K562 (cell line): Measurements from ENCODE around the gene PPP1CA. TPM values are rescaled to one million over a fixed set of nuclear protein-coding genes. Genes with fewer than 3 reads are reported as not detected.

Source experiments
- ATAC-seq: fragments of 200-7000 bp; cut with Tn5 transposase; 3 replicates; pipeline ENCODE4 v1.9.1; 2020; ENCODE audit warnings: moderate library complexity
- BruUV-seq: library from RNA; stranded (reverse); fragments of 400-500 nt; replicated peaks from 2 replicates; lab custom pipeline; 2021; lab: Mats Ljungman, UMichigan
- CTCF ChIA-PET: fragments of 300-600 bp; formaldehyde crosslinking; extraction: SDS; loops from one replicate; lab custom pipeline; 2021; ENCODE audit warnings: low intra/inter-chr PET ratio; lab: Yijun Ruan, JAX
- POLR2A ChIA-PET: fragments of 300-600, 350-650 bp; sonication (Branson Sonifier 250); formaldehyde crosslinking; extraction: SDS; loops from one replicate; lab custom pipeline; 2021; ENCODE audit warnings: antibody characterized with exemption, inconsistent platforms; lab: Yijun Ruan, JAX
- DNase-seq, 4 experiments: peaks; one replicate each; pipeline versions ENCODE4 v3.0.0 to v3.0.0-alpha.2; 2011 to 2018; ENCODE audit warnings: low spot score in 3 of 4, mixed read lengths in 3 of 4; ENCODE audit errors: extremely low read depth in 1 of 4
- FAIRE-seq: peaks from 2 replicates; lab custom pipeline; 2011; peaks lifted over from hg19 to GRCh38; lab: Jason Lieb, UNC
- H2AFZ ChIP-seq: 2 replicates; pipeline ENCODE4 v1.6.0; 2011; ENCODE audit warnings: low read depth, low read length, control low read depth, inconsistent platforms
- H3K27ac ChIP-seq: fragments of 200-600 bp; 3 replicates; pipeline ENCODE4 v1.8.0; 2011; ENCODE audit warnings: low read depth, mild to moderate bottlenecking, control low read depth, inconsistent platforms, low read length, moderate library complexity, mixed read lengths; ENCODE audit errors: extremely low read depth
- H3K27me3 ChIP-seq, 2 experiments: fragments of 300-600 bp in 1 of 2; 2 replicates in 1 of 2; 3 replicates in 1 of 2; pipeline versions ENCODE4 v1.6.0 to v1.8.0; 2011; ENCODE audit warnings: inconsistent platforms in 2 of 2, low read length in 2 of 2, mild to moderate bottlenecking in 1 of 2, mixed read lengths in 1 of 2, moderate library complexity in 1 of 2; ENCODE audit not compliant: control insufficient read depth in 2 of 2, insufficient read depth in 2 of 2
- H3K36me3 ChIP-seq: fragments of 300-600 bp; 3 replicates; pipeline ENCODE4 v1.8.0; 2011; ENCODE audit warnings: mild to moderate bottlenecking, low read length, inconsistent platforms; ENCODE audit not compliant: control insufficient read depth, insufficient read depth
- H3K4me1 ChIP-seq, 2 experiments: fragments of 200-600 bp in 1 of 2; replicated peaks in 1 of 2; 2 replicates in 1 of 2; 3 replicates in 1 of 2; pipeline versions ENCODE4 v1.5.1 to v1.8.0; 2011; ENCODE audit warnings: inconsistent platforms in 2 of 2, low read length in 2 of 2, mild to moderate bottlenecking in 1 of 2, mixed read lengths in 1 of 2, moderate library complexity in 1 of 2; ENCODE audit not compliant: control insufficient read depth in 2 of 2, insufficient read depth in 2 of 2
- H3K4me2 ChIP-seq: 2 replicates; pipeline ENCODE4 v1.6.1; 2011; ENCODE audit warnings: low read length, control low read depth, inconsistent platforms, mixed read lengths; ENCODE audit not compliant: insufficient read depth
- H3K4me3 ChIP-seq: fragments of 200-600 bp; sonication (generic), shearing (Covaris generic); 2 replicates; pipeline ENCODE4 v1.5.1; 2016; ENCODE audit warnings: control low read depth, inconsistent platforms
- H3K79me2 ChIP-seq: fragments of 200-600 bp; 3 replicates; pipeline ENCODE4 v1.8.0; 2011; ENCODE audit warnings: low read length, inconsistent platforms; ENCODE audit not compliant: control insufficient read depth, insufficient read depth
- H3K9ac ChIP-seq, 2 experiments: 2 replicates each; pipeline versions ENCODE4 v1.6.0 to v1.6.1; 2011; ENCODE audit warnings: low read depth in 2 of 2, low read length in 2 of 2, control low read depth in 1 of 2, inconsistent platforms in 1 of 2, mild to moderate bottlenecking in 1 of 2, mixed read lengths in 1 of 2; ENCODE audit not compliant: insufficient read depth in 1 of 2
- H3K9me1 ChIP-seq: one replicate; pipeline ENCODE4 v1.6.0; 2011; ENCODE audit warnings: inconsistent platforms, mild to moderate bottlenecking, low read length, moderate library complexity; ENCODE audit not compliant: control insufficient read depth, insufficient read depth
- H3K9me3 ChIP-seq: replicated peaks from 2 replicates; pipeline ENCODE4 v1.5.1; 2011; ENCODE audit warnings: low read depth, low read length, inconsistent platforms; ENCODE audit not compliant: control insufficient read depth, insufficient read depth
- H4K20me1 ChIP-seq: replicated peaks from 2 replicates; pipeline ENCODE4 v1.6.1; 2011; ENCODE audit warnings: low read length, inconsistent platforms, mixed read lengths; ENCODE audit not compliant: control insufficient read depth, insufficient read depth
- WGBS: fragments of 100-300 bp; shearing (Covaris generic); methylation state at CpG from one replicate; pipeline ENCODE4 v1.1.6; 2016; ENCODE audit warnings: low coverage, mixed read lengths; ENCODE audit not compliant: insufficient coverage; ENCODE audit errors: missing lambda C conversion rate; 5-methylcytosine and 5-hydroxymethylcytosine counted together
- in situ Hi-C: fragments of 300-500 bp; cut with MboI; formaldehyde crosslinking; loops from 4 replicates; pipeline ENCODE4 v1.15.0; 2018; ENCODE audit warnings: inconsistent platforms, mixed read lengths
- intact Hi-C: fragments of 100-400 bp; cut with micrococcal nuclease; formaldehyde crosslinking; loops from 2 replicates; pipeline ENCODE4 v1.14.2; 2022
- polyA plus RNA-seq, 8 experiments: library from polyadenylated mRNA; depleted of rRNA in 4 of 8; stranded (reverse) in 5 of 8; unstranded in 3 of 8; fragments of >200 nt; fragmentation: Nextera tagmentation in 2 of 8; fragmentation: Illumina TruSeq in 1 of 8; extraction: Ambion mirVana in 2 of 8; extraction: Trizol in 1 of 8; gene quantifications; 2 replicates each; pipeline versions ENCODE4 v1.2.1 to v1.2.3, GENCODE V29; 2011 to 2014; ENCODE audit warnings: inconsistent platforms in 1 of 8, missing spikeins in 1 of 8
- total RNA-seq, 7 experiments: library from RNA; depleted of rRNA in 6 of 7; stranded (reverse); fragments of >200 nt in 6 of 7; fragmentation: Illumina TruSeq in 2 of 7; extraction: Trizol in 2 of 7; gene quantifications; 2 replicates each; pipeline versions ENCODE4 v1.2.1 to v1.2.3, GENCODE V29; 2011 to 2021; ENCODE audit warnings: low replicate concordance in 1 of 7
- TF ChIP-seq, protein P1 (sequence below), 2 experiments: fragments of 250-450 bp in 1 of 2; fragments of 450-650 bp in 1 of 2; sonication (Bioruptor Pico) in 1 of 2; IDR thresholded peaks; 2 replicates each; pipeline versions ENCODE4 v1.6.1 to v1.8.0; 2016 to 2021; ENCODE audit warnings: mild to moderate bottlenecking in 2 of 2, moderate library complexity in 2 of 2, missing compliant biosample characterization in 1 of 2, missing genetic modification characterization in 1 of 2
- TF ChIP-seq, protein P2 (sequence below), 2 experiments: IDR thresholded peaks in 1 of 2; conservative IDR thresholded peaks in 1 of 2; 2 replicates each; pipeline ENCODE4 v1.6.1; 2016; ENCODE audit warnings: low read depth in 2 of 2, mild to moderate bottlenecking in 1 of 2, missing compliant biosample characterization in 1 of 2, missing genetic modification characterization in 1 of 2, moderate library complexity in 1 of 2
- TF ChIP-seq, protein P3 (sequence below): fragments of 450-650 bp; IDR thresholded peaks from 2 replicates; pipeline ENCODE4 v1.6.1; 2016; ENCODE audit warnings: low read depth

The PPP1CA gene
- total and polyA plus RNA-seq, 9 of the 15 experiments (the other 6 are each of a cell fraction or from before 2014, with no cell fraction given), result 18.2 to 242 (median 188) TPM

DNA sequence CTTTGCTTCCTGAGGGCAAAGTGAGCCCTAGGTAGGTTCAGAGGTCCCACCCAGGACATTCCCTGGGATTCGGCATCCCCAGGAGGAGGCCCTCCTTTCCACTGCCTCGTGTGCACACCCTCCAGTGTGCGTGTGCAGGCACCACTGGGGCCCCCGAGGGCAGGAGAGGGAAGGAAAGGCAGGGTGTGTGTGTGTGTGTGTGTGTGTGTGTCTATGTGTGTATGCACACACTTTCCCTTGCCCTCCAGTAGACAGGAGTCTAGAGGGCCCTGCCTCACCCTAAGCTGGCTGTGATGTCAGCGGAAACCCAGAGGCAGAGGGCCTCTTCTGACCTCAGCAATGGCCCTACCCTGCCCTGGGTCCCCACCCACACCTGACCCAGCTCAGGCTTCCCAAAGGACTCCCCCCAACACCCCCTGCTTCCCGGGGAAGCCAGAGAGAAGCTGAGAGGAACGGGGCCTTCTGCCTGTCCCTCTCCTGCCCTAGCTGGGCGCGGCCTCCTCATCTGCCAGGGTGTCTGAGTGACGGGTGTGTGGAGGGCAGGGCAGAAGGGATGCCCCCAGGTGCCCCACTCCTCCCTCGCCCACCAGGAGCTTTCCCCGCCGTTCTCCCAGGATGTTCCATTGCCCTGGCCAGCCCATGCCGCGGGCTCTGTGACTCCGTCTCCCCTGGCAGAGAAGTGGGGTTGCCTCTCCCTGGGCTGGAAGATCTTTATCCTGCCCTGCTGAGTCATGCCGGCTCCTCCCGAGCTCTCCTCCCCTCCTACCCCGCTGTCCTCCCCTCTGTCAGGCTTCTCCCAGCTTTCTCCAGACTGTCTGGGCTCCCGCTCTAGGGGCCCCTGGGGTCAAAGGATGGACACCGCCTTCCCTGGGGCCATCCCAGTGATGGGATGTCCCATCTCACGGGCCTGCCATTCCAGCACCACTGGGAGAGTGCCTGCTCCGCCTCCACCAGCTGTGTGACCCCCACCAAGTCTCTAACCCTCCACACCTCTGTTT is 22.3 kb downstream of the PPP1CA start (continued):
- TF ChIP-seq, protein P1, sequence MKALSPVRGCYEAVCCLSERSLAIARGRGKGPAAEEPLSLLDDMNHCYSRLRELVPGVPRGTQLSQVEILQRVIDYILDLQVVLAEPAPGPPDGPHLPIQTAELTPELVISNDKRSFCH (CRISPR knock-in tag; IDR thresholded peaks at IDR 0.05), result no peak
- TF ChIP-seq, protein P1 (tag; IDR thresholded peaks at IDR 0.05), result 0 out of 2 replicates have a peak, but pooled peaks have one; percentile 44
- TF ChIP-seq, protein P2, sequence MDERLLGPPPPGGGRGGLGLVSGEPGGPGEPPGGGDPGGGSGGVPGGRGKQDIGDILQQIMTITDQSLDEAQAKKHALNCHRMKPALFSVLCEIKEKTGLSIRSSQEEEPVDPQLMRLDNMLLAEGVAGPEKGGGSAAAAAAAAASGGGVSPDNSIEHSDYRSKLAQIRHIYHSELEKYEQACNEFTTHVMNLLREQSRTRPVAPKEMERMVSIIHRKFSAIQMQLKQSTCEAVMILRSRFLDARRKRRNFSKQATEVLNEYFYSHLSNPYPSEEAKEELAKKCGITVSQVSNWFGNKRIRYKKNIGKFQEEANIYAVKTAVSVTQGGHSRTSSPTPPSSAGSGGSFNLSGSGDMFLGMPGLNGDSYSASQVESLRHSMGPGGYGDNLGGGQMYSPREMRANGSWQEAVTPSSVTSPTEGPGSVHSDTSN (CRISPR knock-in tag; IDR thresholded peaks at IDR 0.05; ENCODE audit: low read depth), result no peak
- TF ChIP-seq, protein P2 (tag; conservative IDR thresholded peaks at IDR 0.05; ENCODE audit: low read depth), result 0 out of 2 replicates have a peak, but pooled peaks have one; percentile 26

DNA sequence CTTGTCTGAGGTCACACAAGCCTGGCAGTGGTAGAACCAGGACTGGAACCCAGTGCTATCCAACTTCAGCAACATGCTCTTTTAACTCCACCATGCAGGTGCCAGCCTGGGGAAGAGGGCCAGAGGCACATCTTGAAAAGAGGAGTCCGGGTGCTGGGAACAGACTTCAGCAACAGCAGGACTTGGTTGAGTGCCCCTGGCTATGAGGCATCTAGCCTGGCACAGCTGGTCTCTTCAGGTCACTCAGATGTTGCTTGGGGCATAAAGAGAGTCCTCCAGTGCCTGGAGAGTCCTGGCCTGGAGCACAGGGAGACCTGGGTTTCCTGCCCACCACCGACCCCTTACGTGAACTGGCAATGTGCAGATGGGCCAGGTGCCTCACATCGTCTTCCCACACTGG is 23.1 kb downstream of the PPP1CA start:
- no peak for FAIRE-seq
- DNase-seq, result no peak
- ChIA-PET CTCF (no interaction called here), POLR2A (interaction anchor here (0.7 to 2.0 kb wide), 3 partner anchors 7 to 26 kb away, joined by 5 read pairs; partner anchors contain the start of genes POLD4 and RAD9A)
- no peak overlapping the region for H2AFZ ChIP-seq
- intact Hi-C loops, result no loop called here
- no TSS peak for BruUV-seq
- WGBS, result 86% methylated on average over 3 of the region's 4 CpGs
- H3K79me2 ChIP-seq, result peaks cover 10% of the 10 kb centered on the region; the same call in 2 of the 3 replicates
- no peak overlapping the region for H3K4me2 ChIP-seq
- in situ Hi-C loops, result no loop called here
- H3K36me3 ChIP-seq, result no peaks in the 10 kb centered on the region
- no peaks in the 10 kb centered on the region for H3K9me1 ChIP-seq
- no peaks in the 10 kb centered on the region for H3K9me3 ChIP-seq
- ATAC-seq, result no peak
- peak overlapping the region in 1 of 2 experiments; percentile 89; a peak in 2 of 4 replicates for H3K9ac ChIP-seq
- no peak overlapping the region; the same call in 2 of the 3 replicates for H3K27ac ChIP-seq
- no peaks in the 10 kb centered on the region for H4K20me1 ChIP-seq
- no peaks in the 10 kb centered on the region for H3K27me3 ChIP-seq
- H3K4me1 ChIP-seq, result peaks cover 64 to 73% of the 10 kb centered on the region in 2 experiments
- no peak overlapping the region for H3K4me3 ChIP-seq
- TF ChIP-seq, protein P3, sequence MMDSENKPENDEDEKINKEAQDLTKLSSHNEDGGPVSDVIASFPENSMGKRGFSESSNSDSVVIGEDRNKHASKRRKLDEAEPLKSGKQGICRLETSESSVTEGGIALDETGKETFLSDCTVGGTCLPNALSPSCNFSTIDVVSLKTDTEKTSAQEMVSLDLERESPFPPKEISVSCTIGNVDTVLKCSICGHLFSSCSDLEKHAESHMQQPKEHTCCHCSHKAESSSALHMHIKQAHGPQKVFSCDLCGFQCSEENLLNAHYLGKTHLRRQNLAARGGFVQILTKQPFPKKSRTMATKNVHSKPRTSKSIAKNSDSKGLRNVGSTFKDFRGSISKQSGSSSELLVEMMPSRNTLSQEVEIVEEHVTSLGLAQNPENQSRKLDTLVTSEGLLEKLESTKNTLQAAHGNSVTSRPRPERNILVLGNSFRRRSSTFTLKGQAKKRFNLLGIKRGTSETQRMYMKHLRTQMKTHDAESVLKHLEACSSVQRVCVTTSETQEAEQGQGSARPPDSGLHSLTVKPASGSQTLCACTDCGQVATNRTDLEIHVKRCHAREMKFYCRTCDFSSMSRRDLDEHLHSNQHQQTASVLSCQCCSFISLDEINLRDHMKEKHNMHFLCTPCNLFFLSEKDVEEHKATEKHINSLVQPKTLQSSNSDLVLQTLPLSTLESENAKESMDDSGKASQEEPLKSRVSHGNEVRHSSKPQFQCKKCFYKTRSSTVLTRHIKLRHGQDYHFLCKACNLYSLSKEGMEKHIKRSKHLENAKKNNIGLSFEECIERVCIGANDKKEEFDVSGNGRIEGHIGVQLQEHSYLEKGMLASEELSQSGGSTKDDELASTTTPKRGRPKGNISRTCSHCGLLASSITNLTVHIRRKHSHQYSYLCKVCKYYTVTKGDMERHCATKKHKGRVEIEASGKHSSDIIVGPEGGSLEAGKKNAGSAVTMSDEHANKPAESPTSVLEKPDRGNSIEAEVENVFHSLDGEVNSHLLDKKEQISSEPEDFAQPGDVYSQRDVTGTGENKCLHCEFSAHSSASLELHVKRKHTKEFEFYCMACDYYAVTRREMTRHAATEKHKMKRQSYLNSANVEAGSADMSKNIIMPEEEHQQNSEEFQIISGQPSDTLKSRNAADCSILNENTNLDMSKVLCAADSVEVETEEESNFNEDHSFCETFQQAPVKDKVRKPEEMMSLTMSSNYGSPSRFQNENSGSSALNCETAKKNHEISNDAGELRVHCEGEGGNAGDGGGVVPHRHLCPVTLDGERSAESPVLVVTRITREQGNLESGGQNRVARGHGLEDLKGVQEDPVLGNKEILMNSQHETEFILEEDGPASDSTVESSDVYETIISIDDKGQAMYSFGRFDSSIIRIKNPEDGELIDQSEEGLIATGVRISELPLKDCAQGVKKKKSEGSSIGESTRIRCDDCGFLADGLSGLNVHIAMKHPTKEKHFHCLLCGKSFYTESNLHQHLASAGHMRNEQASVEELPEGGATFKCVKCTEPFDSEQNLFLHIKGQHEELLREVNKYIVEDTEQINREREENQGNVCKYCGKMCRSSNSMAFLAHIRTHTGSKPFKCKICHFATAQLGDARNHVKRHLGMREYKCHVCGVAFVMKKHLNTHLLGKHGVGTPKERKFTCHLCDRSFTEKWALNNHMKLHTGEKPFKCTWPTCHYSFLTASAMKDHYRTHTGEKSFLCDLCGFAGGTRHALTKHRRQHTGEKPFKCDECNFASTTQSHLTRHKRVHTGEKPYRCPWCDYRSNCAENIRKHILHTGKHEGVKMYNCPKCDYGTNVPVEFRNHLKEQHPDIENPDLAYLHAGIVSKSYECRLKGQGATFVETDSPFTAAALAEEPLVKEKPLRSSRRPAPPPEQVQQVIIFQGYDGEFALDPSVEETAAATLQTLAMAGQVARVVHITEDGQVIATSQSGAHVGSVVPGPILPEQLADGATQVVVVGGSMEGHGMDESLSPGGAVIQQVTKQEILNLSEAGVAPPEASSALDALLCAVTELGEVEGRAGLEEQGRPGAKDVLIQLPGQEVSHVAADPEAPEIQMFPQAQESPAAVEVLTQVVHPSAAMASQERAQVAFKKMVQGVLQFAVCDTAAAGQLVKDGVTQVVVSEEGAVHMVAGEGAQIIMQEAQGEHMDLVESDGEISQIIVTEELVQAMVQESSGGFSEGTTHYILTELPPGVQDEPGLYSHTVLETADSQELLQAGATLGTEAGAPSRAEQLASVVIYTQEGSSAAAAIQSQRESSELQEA, result no peak
